Hepatocyte (in vitro differentiated cells): Measurements from ENCODE around the gene TSPYL4. TPM values are rescaled to one million over a fixed set of nuclear protein-coding genes. Genes with fewer than 3 reads are reported as not detected.
A peak's percentile ranks its signal among the peaks of the same experiment; 100 is the strongest.

Source experiments
- DNase-seq: peaks from one replicate; pipeline ENCODE4 v3.0.0-alpha.2; 2016; ENCODE audit warnings: low spot score
- H2AFZ ChIP-seq: fragments of 200-600 bp; sonication (generic); 2 replicates; pipeline ENCODE4 v1.6.0; 2016; ENCODE audit warnings: antibody characterized with exemption, mild to moderate bottlenecking
- H3K27ac ChIP-seq: fragments of 200-600 bp; sonication (generic); 2 replicates; pipeline ENCODE4 v1.5.1; 2016; ENCODE audit warnings: mild to moderate bottlenecking
- H3K27me3 ChIP-seq: fragments of 200-600 bp; sonication (generic); 2 replicates; pipeline ENCODE4 v1.6.1; 2016
- H3K36me3 ChIP-seq: fragments of 200-600 bp; sonication (generic); replicated peaks from 2 replicates; pipeline ENCODE4 v1.5.1; 2016; ENCODE audit warnings: low read depth; ENCODE audit not compliant: insufficient read depth
- H3K4me1 ChIP-seq: fragments of 200-600 bp; sonication (generic); 2 replicates; pipeline ENCODE4 v1.5.1; 2016; ENCODE audit warnings: mild to moderate bottlenecking, moderate library complexity; ENCODE audit not compliant: insufficient read depth
- H3K4me2 ChIP-seq: fragments of 200-600 bp; sonication (generic); 2 replicates; pipeline ENCODE4 v1.6.0; 2016
- H3K4me3 ChIP-seq: fragments of 200-600 bp; sonication (generic); 2 replicates; pipeline ENCODE4 v1.5.1; 2016; ENCODE audit warnings: mild to moderate bottlenecking
- H3K79me2 ChIP-seq: fragments of 200-600 bp; sonication (generic); 2 replicates; pipeline ENCODE4 v1.6.0; 2017; ENCODE audit warnings: mild to moderate bottlenecking
- H3K9me2 ChIP-seq: fragments of 200-600 bp; sonication (generic); replicated peaks from 2 replicates; pipeline ENCODE4 v1.6.0; 2017; ENCODE audit warnings: mild to moderate bottlenecking; ENCODE audit not compliant: insufficient read depth
- H3K9me3 ChIP-seq: fragments of 200-600 bp; sonication (generic); 2 replicates; pipeline ENCODE4 v1.5.1; 2016; ENCODE audit warnings: low read depth, mild to moderate bottlenecking
- H4K20me1 ChIP-seq: fragments of 200-600 bp; sonication (generic); 2 replicates; pipeline ENCODE4 v1.6.0; 2016; ENCODE audit warnings: mild to moderate bottlenecking; ENCODE audit not compliant: insufficient read depth, poor library complexity, severe bottlenecking
- EZH2 ChIP-seq: fragments of 200-600 bp; sonication (generic); IDR thresholded peaks from 2 replicates; pipeline ENCODE4 v1.6.1; 2016; ENCODE audit warnings: antibody characterized with exemption, mild to moderate bottlenecking, borderline replicate concordance
- EZH2phosphoT487 ChIP-seq: fragments of 200-600 bp; sonication (generic); IDR thresholded peaks from one replicate; pipeline ENCODE4 v1.6.1; 2018; ENCODE audit warnings: antibody characterized with exemption, mild to moderate bottlenecking, low read depth, moderate library complexity; ENCODE audit not compliant: unreplicated experiment, severe bottlenecking
- WGBS: methylation state at CpG from one replicate; pipeline ENCODE4 v1.1.6; 2016; ENCODE audit warnings: low lambda C conversion rate; ENCODE audit errors: missing lambda C conversion rate; 5-methylcytosine and 5-hydroxymethylcytosine counted together
- polyA plus RNA-seq: library from polyadenylated mRNA; unstranded; fragments of >200 nt; fragmentation: Nextera tagmentation; extraction: Ambion mirVana; gene quantifications from 2 replicates; pipeline ENCODE4 v1.2.1, GENCODE V29; 2016
- total RNA-seq: library from RNA; depleted of rRNA; stranded (reverse); fragments of >200 nt; gene quantifications from 2 replicates; pipeline ENCODE4 v1.2.3, GENCODE V29; 2014
- TF ChIP-seq, protein P1 (sequence below): fragments of 200-600 bp; sonication (generic); IDR thresholded peaks from 2 replicates; pipeline ENCODE4 v1.5.1; 2016; ENCODE audit warnings: antibody characterized with exemption, mild to moderate bottlenecking; ENCODE audit not compliant: poor library complexity

TSPYL4 gene
- total and polyA plus RNA-seq, 2 experiments from 2014 or later, result 11.9 to 25.3 TPM

DNA sequence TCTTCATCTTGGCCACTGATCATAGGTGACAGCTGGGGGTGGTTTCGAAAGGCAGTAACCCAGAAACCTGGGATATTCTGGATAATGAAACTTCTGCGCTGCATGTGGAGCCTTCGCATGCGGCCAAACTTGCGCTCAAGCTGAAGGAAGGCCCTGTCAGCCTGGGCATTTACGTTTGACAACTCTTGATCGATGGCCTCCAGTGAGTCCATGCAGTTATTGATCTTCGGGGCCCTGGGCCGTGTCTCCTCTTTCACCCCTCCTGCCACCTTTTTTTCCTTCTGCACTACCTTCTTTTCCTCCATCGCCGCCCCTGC is 729 bp downstream of the TSPYL4 start:
- no peaks in the 10 kb centered on the region for H3K27me3 ChIP-seq
- TF ChIP-seq, protein P1, sequence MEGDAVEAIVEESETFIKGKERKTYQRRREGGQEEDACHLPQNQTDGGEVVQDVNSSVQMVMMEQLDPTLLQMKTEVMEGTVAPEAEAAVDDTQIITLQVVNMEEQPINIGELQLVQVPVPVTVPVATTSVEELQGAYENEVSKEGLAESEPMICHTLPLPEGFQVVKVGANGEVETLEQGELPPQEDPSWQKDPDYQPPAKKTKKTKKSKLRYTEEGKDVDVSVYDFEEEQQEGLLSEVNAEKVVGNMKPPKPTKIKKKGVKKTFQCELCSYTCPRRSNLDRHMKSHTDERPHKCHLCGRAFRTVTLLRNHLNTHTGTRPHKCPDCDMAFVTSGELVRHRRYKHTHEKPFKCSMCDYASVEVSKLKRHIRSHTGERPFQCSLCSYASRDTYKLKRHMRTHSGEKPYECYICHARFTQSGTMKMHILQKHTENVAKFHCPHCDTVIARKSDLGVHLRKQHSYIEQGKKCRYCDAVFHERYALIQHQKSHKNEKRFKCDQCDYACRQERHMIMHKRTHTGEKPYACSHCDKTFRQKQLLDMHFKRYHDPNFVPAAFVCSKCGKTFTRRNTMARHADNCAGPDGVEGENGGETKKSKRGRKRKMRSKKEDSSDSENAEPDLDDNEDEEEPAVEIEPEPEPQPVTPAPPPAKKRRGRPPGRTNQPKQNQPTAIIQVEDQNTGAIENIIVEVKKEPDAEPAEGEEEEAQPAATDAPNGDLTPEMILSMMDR, result no peak
- TF ChIP-seq EZH2, result no peak
- no peak for TF ChIP-seq EZH2phosphoT487
- H3K9me2 ChIP-seq, result no peaks in the 10 kb centered on the region
- H3K36me3 ChIP-seq, result no peaks in the 10 kb centered on the region
- peak overlapping the region; percentile 76 for H3K4me2 ChIP-seq
- peak overlapping the region; percentile 90 for H2AFZ ChIP-seq
- no peak for DNase-seq
- H3K9me3 ChIP-seq, result no peaks in the 10 kb centered on the region
- peak overlapping the region; percentile 67 for H3K4me3 ChIP-seq
- peak overlapping the region; percentile 97 for H3K27ac ChIP-seq
- H3K4me1 ChIP-seq, result peaks cover 34% of the 10 kb centered on the region
- WGBS, result 45% methylated on average over 11 of the region's 11 CpGs
- H4K20me1 ChIP-seq, result no peaks in the 10 kb centered on the region
- peaks cover 58% of the 10 kb centered on the region for H3K79me2 ChIP-seq

DNA sequence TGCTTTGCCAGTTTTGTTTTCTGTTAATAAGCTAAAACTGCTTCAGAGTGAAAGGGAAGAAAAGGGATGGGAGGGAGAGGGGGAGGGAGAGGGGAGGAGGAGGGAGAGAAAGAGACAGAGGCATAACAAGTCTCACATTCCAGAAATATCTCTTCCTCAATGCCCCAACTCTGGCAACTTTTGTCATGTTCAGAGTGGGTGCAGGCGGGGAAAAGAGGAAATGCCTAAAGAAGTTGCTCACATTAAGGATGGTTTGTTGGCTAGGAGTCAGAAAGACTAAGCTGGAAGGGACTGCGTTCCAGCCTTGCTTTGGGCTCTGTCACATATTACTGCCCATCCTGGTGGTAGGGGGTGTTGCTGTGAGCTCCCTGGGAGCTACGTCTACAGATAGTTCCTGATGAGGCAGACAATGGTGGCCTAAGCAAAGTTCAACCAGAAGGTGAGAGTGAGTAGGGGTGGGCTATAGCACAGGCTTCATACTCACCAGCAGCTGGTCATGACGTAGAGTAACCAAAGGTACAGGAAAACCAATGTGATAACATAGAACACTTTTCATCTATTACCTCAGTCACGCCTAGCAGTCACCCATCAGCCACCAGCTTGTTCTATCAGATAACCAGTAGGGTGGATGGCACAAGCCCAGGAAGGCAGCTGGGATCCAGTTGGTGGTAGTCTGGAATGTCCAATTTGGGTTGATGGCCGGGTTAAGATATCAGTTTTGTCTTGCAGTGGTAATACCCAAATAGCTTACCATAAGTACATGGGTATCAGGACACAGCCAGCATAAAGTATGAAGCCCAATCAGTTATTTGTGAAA is 2.1 kb downstream of the TSPYL4 start:
- Histone ChIP-seq H3K27me3 (no peaks in the 10 kb centered on the region), H2AFZ (no peak overlapping the region), H3K4me2 (peak overlapping the region; percentile 76), H3K4me1 (peaks cover 34% of the 10 kb centered on the region), H3K4me3 (no peak overlapping the region), H3K36me3 (no peaks in the 10 kb centered on the region), H3K27ac (no peak overlapping the region), H3K9me3 (no peaks in the 10 kb centered on the region), H3K9me2 (no peaks in the 10 kb centered on the region), H4K20me1 (no peaks in the 10 kb centered on the region), H3K79me2 (peaks cover 60% of the 10 kb centered on the region)
- WGBS, result 69% methylated on average over 6 of the region's 6 CpGs
- TF ChIP-seq EZH2, result no peak
- TF ChIP-seq EZH2phosphoT487, result no peak
- TF ChIP-seq, protein P1, result no peak
- no peak for DNase-seq

DNA sequence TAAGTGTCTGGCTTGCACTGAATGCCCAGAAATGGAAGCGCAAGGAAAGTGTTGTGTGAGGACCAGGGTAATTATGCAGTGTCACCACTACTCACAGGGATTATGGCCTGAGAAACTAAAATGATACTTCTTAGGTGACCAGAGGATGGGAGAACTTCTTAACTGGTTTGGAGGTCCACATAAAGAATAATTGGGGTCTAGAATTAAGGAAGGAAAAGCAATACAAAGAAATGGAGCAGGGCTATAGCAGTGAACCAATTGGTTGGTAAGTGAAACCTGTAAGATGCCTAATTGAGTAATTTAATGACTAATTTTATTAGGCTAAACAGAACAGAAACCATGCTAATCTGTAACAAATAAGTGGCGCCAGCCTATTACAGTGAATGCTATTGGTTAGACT is 5.3 kb downstream of the TSPYL4 start:
- TF ChIP-seq, protein P1, result no peak
- no peak for TF ChIP-seq EZH2
- TF ChIP-seq EZH2phosphoT487, result no peak
- no peaks in the 10 kb centered on the region for H4K20me1 ChIP-seq
- no peak overlapping the region for H2AFZ ChIP-seq
- H3K36me3 ChIP-seq, result no peaks in the 10 kb centered on the region
- H3K9me3 ChIP-seq, result no peaks in the 10 kb centered on the region
- H3K79me2 ChIP-seq, result peaks cover 51% of the 10 kb centered on the region
- H3K4me1 ChIP-seq, result peaks cover 31% of the 10 kb centered on the region
- no peak overlapping the region for H3K4me2 ChIP-seq
- no peak for DNase-seq
- no peak overlapping the region for H3K4me3 ChIP-seq
- H3K27me3 ChIP-seq, result no peaks in the 10 kb centered on the region
- WGBS, result 94% methylated on average over 2 of the region's 2 CpGs
- no peak overlapping the region for H3K27ac ChIP-seq
- H3K9me2 ChIP-seq, result no peaks in the 10 kb centered on the region
